ENCODE data around the gene QKI.

Gene QKI

DNA sequence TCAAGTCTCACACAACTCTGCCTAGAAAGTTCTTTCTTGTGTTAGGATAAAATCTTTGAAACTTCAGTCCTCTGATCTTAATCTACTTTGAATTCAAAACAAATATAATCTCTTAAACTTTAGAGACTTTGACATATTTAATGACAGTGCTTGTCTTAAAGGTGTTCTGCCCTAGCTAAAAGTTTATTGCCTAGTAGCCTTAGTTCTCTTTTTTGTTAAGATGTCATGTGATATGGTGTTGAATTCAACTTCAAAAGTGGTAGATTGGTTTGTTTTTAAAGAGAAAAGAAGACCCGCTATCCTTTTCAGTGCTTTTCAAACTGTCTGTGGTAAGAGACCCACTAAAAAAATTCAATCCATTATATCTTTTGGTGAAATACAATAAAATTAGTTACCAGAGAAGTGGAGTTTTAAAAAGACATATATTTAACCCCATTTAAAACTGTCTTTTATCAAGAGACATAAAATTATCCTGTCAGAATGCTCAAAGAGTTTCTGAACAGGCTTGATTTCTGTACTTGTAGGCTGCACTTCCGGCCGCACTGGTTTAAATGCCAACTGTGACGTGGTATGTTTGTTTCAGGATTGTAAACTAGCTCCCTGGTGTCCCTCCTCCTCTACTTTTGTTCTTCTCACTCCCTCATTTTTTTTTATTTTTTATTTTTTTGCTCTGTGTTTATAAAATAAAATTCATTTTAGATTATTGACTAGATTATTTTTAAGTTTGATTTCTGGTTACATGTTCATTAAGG lies 76.5 kb downstream of the QKI start:
- peak; percentile 58 for DNase-seq

GRCh38 chr6:163491737-163492300 lies 77.3 kb downstream of the QKI start:
- DNase-seq = no peak

DNA sequence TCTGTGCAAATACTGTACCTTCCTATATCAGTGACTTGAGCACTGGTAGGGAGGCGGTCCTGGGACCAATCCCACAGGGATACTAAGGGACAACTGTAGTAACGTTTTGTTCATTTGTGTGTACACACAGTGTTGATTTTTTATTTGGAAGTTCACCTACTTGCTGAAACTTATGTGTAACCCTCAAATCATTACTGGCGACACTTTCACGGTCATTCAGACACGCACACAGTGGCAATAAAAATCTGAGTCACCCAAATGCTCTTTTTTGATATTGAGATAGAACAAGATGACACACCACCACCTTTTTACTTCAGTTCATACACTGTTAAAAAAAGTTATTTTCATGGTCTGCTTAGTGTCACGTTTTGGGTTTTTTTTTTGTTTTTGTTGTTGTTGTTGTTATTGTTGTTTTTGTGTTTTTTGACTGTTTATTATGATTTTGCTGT lies 79.8 kb downstream of the QKI start:
- DNase-seq = no peak

DNA sequence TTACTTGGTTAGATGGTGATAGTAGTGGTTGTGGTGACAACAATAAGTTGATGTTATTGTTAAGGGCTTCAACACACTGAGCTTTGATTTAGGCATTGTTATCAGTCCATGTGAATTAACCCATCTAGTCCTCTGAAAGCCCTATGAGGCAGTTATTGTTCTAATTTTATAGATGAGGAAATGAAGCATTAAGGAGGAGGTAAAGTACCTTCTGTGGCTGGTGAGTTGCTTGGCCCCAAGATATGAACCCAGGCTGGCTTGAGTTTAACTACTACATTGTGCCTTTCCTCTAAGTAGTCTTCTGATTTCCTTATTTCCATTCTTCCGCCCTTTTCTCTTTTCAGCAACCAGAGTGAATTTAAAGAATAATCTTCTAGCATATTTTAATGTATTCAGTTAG lies 81.7 kb downstream of the QKI start:
- DNase-seq = no peak

GRCh38 chr6:163500105-163500504 lies 85.6 kb downstream of the QKI start:
- no peak for DNase-seq

- no peak for DNase-seq
Measured at GRCh38 chr6:163501026-163501425, 86.5 kb downstream of the QKI start.

- no peak for DNase-seq
Measured at GRCh38 chr6:163501439-163501838, 86.9 kb downstream of the QKI start.

DNA sequence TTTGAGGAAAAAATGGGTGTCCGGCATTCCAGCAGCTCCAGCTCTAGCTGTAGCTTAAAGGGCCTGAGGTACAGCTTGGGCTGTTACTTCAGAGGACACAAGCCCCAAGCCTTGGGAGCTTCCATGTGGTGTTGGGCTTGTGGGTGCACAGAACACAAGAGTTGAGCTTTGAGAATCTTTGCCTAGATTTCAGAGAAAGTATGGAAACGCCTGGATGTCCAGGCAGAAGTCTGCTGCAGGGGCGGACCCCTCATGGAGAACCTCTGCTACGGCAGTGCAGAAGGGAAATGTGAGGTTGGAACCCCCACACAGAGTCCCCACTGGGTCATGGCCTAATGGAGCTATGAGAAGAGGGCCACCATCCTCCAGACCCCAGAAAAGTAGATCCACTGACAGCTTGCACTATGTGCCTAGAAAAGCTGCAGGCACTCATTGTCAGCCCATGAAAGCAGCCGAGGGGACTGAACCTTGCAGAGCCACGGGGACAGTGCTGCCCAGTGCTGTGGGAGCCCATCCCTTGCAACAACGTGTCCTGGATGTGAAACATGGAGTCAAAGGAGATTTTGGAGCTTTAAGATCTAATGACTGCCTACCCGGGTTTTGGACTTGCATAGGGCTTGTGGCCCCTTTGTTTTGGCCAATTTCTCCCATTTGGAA lies 90.6 kb downstream of the QKI start:
- no peak for DNase-seq

DNA sequence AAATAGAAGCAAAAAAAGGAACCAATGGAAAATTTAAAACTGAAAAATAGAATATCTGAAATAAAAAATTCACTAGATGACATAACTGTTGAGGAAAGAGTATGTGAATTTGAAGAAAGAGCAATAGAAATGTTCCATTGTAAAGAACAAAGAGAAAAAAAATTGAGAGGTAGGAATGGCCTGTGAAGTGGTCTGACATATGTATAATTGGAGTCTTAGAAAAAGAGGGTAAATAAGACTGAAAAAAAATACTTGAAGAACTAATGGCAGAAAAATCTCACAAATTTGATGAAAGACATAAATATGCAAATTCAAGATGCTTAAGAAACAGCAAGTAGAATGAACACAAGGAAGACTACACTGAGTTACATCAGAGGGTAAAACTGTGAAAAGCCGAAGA lies 93.4 kb downstream of the QKI start:
- no peak for DNase-seq

GRCh38 chr6:163513003-163513402 lies 98.5 kb downstream of the QKI start:
- DNase-seq = no peak

GRCh38 chr6:163513570-163514166 lies 99.2 kb downstream of the QKI start:
- no peak for DNase-seq

GRCh38 chr6:163516908-163517307 lies 102.4 kb downstream of the QKI start:
- DNase-seq = no peak

DNA sequence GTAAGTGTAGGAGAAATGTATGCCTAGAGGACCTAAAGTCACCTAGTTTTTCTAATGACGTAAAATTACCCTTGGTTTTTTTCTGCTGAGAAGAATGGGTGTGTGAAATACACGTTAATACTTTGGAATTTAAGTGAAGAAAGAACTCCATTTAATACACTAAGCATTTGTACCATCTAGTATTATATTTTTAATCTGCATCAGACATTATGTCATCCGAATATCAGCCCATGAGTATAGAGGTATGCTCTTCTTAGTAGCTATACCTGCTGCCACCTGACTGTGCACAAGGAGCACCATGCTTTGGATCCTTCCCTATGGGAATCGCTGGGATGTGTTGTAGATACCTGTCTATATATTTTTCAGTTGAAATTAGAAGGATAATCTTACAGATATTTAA lies 106.4 kb downstream of the QKI start:
- no peak for DNase-seq

GRCh38 chr6:163522033-163522432 lies 107.5 kb downstream of the QKI start:
- no peak for DNase-seq

- DNase-seq = no peak
Measured at GRCh38 chr6:163525926-163526325, 111.4 kb downstream of the QKI start.

GRCh38 chr6:163526346-163526745 lies 111.8 kb downstream of the QKI start:
- no peak for DNase-seq

DNA sequence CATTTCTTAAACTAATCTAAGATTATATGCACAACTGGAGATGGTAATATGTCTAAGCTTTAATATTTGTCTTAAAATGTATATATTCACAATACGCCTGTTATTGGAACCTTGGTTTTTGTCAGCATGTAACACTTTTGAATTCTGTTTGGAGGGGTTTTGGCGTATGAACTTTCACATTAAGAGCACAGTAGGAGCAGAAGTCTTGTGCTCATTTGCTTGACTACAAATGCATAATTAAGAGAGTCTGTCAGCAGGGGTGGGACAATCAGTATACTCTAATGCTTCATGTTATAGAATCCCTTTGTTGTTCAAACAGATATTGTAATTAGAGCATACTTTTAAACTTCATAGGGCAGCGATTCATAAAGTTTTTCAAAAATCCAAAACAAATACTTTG lies 112.8 kb downstream of the QKI start:
- no peak for DNase-seq

DNA sequence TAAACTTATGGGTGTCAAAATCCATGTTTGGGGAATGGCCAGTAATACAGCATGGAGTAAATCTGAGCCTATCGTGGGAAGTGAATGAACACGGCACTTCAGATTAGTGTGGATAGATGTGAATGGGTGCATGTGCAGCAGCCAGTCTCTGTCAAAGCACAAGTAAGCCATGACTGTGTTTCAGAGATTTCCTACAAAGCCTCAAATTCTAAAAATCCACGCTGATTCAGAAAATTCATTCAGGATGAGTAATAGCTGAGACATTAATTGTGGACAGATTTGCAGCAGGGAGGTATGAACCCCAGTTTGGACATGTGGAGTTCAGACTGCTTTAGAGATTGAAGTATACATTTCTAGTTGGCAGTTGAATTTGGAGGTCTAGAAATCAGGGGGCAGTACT lies 115.1 kb downstream of the QKI start:
- no peak for DNase-seq

- no peak for DNase-seq
Measured at GRCh38 chr6:163530406-163530805, 115.9 kb downstream of the QKI start.

- DNase-seq = no peak
Measured at GRCh38 chr6:163531122-163531521, 116.6 kb downstream of the QKI start.

- no peak for DNase-seq
Measured at GRCh38 chr6:163532526-163533078, 118.1 kb downstream of the QKI start.

DNA sequence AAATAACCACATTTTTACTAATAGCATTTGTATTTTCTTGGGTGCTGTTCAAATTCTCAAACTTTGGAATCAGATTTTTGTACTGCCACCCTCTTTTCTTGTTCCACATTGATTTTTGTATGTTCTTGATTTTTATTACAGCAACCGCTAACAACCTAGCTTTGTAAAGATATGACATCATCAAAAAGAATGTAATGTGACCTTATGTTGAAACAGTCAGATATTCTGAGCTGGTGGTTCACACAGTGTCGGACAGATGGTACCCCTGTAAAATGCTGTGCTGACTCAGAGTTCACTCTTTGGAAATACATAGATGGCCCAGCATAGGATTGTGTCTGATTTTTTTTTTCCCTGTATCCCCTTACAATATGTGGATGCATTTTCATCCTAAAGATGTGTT lies 118.9 kb downstream of the QKI start:
- DNase-seq = no peak

DNA sequence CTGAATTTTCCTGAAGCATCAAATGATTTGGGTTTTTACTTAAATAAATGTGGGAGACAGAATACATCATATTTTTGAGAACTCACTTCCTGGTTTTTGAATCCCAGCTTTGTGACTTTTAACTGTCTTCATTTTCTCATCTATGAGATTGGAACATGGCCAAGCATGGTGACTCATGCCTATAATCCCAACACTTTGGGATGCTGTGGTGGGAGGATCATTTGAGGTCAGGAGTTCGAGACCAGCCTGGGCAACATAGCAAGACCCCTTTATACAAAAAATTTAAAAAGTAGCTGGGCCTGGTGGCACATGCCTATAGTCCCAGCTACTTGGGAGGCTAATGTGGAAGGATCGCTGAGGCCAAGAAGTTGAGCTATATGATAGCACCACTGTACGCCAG lies 122.3 kb downstream of the QKI start:
- DNase-seq = no peak

DNA sequence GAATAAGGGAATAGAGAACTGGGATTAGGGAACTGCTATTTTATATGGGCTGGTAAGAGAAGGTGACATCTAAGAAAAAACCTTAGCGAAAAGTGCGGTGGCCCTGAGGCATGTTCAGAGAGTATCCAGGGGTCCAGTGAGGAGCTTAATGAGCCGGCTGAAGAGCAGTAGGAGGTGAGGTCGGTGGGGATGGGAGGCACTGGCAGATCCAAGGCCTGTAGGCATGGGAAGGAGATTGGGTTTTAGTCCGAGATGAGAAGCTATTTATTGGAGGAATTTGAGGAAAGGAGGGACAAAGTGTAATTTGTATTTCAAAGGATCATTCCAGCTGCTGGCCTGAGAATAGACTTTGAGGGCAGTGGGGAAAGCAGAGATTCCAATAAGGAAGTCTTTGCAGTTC lies 123.8 kb downstream of the QKI start:
- no peak for DNase-seq
